Tibial nerve (tissue), 4 donors: Measurements from ENCODE around the gene OR52K1.

Source experiments
- EP300 ChIP-seq, 2 donors: sonication (generic); formaldehyde crosslinking; IDR thresholded peaks; one replicate each; pipeline ENCODE4 v1.6.1; 2017; ENCODE audit warnings: antibody characterized with exemption in 2 of 2, mild to moderate bottlenecking in 1 of 2
- POLR2A ChIP-seq, 2 donors: fragments of 450-650 bp; IDR thresholded peaks; one replicate each; pipeline ENCODE4 v1.6.1; 2017; ENCODE audit warnings: antibody characterized with exemption in 2 of 2, mild to moderate bottlenecking in 2 of 2, moderate library complexity in 2 of 2
- TF ChIP-seq, protein P1 (sequence below), 5 experiments: fragments of 200-600 bp in 3 of 5; fragments of 450-650 bp in 2 of 5; sonication (generic) in 3 of 5; IDR thresholded peaks; one replicate each; pipeline ENCODE4 v1.5.1; 2016 to 2019; ENCODE audit warnings: antibody characterized with exemption in 5 of 5, mild to moderate bottlenecking in 3 of 5, moderate library complexity in 2 of 5

- TF ChIP-seq, protein P1, sequence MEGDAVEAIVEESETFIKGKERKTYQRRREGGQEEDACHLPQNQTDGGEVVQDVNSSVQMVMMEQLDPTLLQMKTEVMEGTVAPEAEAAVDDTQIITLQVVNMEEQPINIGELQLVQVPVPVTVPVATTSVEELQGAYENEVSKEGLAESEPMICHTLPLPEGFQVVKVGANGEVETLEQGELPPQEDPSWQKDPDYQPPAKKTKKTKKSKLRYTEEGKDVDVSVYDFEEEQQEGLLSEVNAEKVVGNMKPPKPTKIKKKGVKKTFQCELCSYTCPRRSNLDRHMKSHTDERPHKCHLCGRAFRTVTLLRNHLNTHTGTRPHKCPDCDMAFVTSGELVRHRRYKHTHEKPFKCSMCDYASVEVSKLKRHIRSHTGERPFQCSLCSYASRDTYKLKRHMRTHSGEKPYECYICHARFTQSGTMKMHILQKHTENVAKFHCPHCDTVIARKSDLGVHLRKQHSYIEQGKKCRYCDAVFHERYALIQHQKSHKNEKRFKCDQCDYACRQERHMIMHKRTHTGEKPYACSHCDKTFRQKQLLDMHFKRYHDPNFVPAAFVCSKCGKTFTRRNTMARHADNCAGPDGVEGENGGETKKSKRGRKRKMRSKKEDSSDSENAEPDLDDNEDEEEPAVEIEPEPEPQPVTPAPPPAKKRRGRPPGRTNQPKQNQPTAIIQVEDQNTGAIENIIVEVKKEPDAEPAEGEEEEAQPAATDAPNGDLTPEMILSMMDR (IDR thresholded peaks at IDR 0.05): no peak
- TF ChIP-seq EP300 (IDR thresholded peaks at IDR 0.05) (no peak), POLR2A (IDR thresholded peaks at IDR 0.05) (no peak)
Observed at GRCh38 chr11:4465407-4465806, 17.0 kb upstream of the OR52K1 start.
